ENCODE measurements around the gene CSRNP3. TPM values are rescaled to one million over a fixed set of nuclear protein-coding genes. Genes with fewer than 3 reads are reported as not detected.

CSRNP3 gene
- total and polyA plus RNA-seq, 2 donors from 2014 or later = 3.3 to 6.4 TPM

DNA sequence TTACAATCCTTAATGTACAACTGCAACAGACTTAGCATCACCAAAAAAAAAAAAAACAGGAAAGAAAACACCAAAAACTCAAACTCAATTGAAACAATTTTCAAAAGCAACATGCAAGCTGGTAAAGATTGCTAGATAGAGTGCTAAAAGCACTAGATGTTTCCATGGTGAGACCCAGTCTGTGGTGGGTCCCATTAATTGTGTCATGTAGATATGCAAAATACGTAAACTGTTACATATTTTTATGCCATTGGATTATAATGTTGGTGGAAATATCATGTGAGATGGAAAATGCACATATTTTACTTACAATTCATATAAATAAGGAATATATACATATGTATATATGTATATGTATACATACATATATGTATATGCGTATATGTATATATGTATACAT, 30.5 kb downstream of the CSRNP3 start:
- H3K27me3 ChIP-seq (ENCODE audit: control insufficient read depth, insufficient read depth, low read length) = no peaks in the 10 kb centered on the region
- peaks cover 0 to 2% (median 0%) of the 10 kb centered on the region in 3 donors for H3K36me3 ChIP-seq (ENCODE audit: control insufficient read depth in 2 of 3, insufficient read depth in 3 of 3, low read length in 3 of 3)
- H3K9ac ChIP-seq (ENCODE audit: low read length in 3 of 3) = no peak overlapping the region
- H3K9me3 ChIP-seq (ENCODE audit: control insufficient read depth in 2 of 3, insufficient read depth in 1 of 3, low read length in 3 of 3) = no peaks in the 10 kb centered on the region
- DNase-seq (no peak), FAIRE-seq (no peak)
- TF ChIP-seq, protein P1, sequence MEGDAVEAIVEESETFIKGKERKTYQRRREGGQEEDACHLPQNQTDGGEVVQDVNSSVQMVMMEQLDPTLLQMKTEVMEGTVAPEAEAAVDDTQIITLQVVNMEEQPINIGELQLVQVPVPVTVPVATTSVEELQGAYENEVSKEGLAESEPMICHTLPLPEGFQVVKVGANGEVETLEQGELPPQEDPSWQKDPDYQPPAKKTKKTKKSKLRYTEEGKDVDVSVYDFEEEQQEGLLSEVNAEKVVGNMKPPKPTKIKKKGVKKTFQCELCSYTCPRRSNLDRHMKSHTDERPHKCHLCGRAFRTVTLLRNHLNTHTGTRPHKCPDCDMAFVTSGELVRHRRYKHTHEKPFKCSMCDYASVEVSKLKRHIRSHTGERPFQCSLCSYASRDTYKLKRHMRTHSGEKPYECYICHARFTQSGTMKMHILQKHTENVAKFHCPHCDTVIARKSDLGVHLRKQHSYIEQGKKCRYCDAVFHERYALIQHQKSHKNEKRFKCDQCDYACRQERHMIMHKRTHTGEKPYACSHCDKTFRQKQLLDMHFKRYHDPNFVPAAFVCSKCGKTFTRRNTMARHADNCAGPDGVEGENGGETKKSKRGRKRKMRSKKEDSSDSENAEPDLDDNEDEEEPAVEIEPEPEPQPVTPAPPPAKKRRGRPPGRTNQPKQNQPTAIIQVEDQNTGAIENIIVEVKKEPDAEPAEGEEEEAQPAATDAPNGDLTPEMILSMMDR (IDR thresholded peaks at IDR 0.05; ENCODE audit: borderline replicate concordance, extremely low read depth, insufficient read depth) = no peak
- H3K4me3 ChIP-seq (ENCODE audit: low read length in 3 of 3) = no peak overlapping the region
- H3K4me1 ChIP-seq (ENCODE audit: control insufficient read depth in 2 of 3, insufficient read depth in 2 of 3, low read depth in 1 of 3, low read length in 3 of 3) = peaks cover 0 to 5% (median 0%) of the 10 kb centered on the region in 3 donors
- H3K27ac ChIP-seq (ENCODE audit: low read depth in 2 of 2, low read length in 2 of 2) = no peak overlapping the region
- intact Hi-C loops (cut with DNase I) = no loop called here

DNA sequence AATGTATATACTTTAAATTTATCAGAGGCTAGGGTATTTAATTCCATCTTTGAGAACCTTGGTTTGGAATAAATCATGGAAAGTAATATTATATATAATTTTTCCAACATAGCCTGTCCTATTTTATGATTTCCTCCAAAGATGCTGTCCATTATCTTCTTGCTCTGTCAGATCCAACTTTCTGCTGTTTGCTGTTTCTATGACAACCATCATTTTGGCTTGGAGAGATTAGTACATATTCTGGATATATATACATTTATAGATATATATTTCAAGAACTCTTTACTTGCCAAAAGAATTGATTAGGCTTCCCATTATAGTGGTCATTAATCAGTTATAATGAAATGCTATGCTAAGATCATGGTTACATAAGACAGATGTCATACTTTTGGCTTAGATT, 31.3 kb downstream of the CSRNP3 start:
- TF ChIP-seq, protein P1 (IDR thresholded peaks at IDR 0.05; ENCODE audit: borderline replicate concordance, extremely low read depth, insufficient read depth) = no peak
- no peak for FAIRE-seq
- no peak overlapping the region for H3K27ac ChIP-seq (ENCODE audit: low read depth in 2 of 2, low read length in 2 of 2)
- H3K4me1 ChIP-seq (ENCODE audit: control insufficient read depth in 2 of 3, insufficient read depth in 2 of 3, low read depth in 1 of 3, low read length in 3 of 3) = no peaks in the 10 kb centered on the region
- H3K27me3 ChIP-seq (ENCODE audit: control insufficient read depth, insufficient read depth, low read length) = no peaks in the 10 kb centered on the region
- intact Hi-C loops (cut with DNase I) = no loop called here
- H3K4me3 ChIP-seq (ENCODE audit: low read length in 3 of 3) = no peak overlapping the region
- no peaks in the 10 kb centered on the region for H3K9me3 ChIP-seq (ENCODE audit: control insufficient read depth in 2 of 3, insufficient read depth in 1 of 3, low read length in 3 of 3)
- no peak overlapping the region for H3K9ac ChIP-seq (ENCODE audit: low read length in 3 of 3)
- no peak for DNase-seq
- peaks cover 0 to 2% (median 0%) of the 10 kb centered on the region in 3 donors for H3K36me3 ChIP-seq (ENCODE audit: control insufficient read depth in 2 of 3, insufficient read depth in 3 of 3, low read length in 3 of 3)

DNA sequence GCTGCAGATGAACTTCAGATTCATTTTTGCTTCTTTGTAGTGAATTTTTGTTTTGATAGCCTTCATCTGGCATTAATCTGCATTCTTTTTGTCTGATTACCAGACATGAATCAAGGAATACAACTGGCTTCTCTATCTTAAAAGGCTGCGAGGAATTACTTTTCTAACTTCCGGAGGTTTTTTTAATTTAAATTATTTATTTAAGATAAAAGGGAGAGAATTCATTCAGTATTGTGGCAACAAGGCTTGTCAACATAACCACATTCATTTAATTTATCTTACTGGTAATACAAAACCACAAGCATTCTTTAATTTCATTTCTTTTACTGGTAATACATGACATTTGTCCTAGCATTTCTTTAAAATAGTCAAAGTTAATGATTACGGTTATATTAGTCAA, 36.0 kb downstream of the CSRNP3 start:
- intact Hi-C loops (cut with DNase I) = no loop called here
- H3K9me3 ChIP-seq (ENCODE audit: control insufficient read depth in 2 of 3, insufficient read depth in 1 of 3, low read length in 3 of 3) = no peaks in the 10 kb centered on the region
- FAIRE-seq = no peak
- no peak overlapping the region for H3K9ac ChIP-seq (ENCODE audit: low read length in 3 of 3)
- peak in 1 of 5 donors; percentile 4 for DNase-seq
- no peaks in the 10 kb centered on the region for H3K27me3 ChIP-seq (ENCODE audit: control insufficient read depth, insufficient read depth, low read length)
- TF ChIP-seq, protein P1 (IDR thresholded peaks at IDR 0.05; ENCODE audit: borderline replicate concordance, extremely low read depth, insufficient read depth) = no peak
- no peak overlapping the region for H3K27ac ChIP-seq (ENCODE audit: low read depth in 2 of 2, low read length in 2 of 2)
- H3K4me3 ChIP-seq (ENCODE audit: low read length in 3 of 3) = no peak overlapping the region
- H3K4me1 ChIP-seq (ENCODE audit: control insufficient read depth in 2 of 3, insufficient read depth in 2 of 3, low read depth in 1 of 3, low read length in 3 of 3) = no peaks in the 10 kb centered on the region
- H3K36me3 ChIP-seq (ENCODE audit: control insufficient read depth in 2 of 3, insufficient read depth in 3 of 3, low read length in 3 of 3) = peaks cover 0 to 2% (median 0%) of the 10 kb centered on the region in 3 donors

DNA sequence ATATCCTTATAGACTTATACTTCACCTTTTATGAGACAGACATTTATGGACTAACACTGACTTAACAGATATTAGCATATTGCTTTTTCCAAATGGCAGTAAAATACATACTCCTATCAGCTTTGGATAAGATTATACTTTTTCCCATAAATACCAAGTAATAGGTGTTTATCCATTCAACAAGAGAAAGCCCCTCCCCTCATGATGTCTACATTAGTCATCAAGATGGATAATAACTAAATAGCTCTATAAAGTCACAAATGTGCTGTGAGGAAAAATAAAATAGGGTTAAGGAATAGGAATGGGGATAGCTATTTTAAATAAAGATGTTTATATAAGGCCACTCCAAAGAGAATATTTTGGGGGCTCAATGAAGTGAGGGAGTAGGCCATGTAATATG, 39.4 kb downstream of the CSRNP3 start:
- TF ChIP-seq, protein P1 (IDR thresholded peaks at IDR 0.05; ENCODE audit: borderline replicate concordance, extremely low read depth, insufficient read depth) = no peak
- H3K27me3 ChIP-seq (ENCODE audit: control insufficient read depth, insufficient read depth, low read length) = no peaks in the 10 kb centered on the region
- FAIRE-seq = no peak
- intact Hi-C loops (cut with DNase I) = no loop called here
- H3K4me1 ChIP-seq (ENCODE audit: control insufficient read depth in 2 of 3, insufficient read depth in 2 of 3, low read depth in 1 of 3, low read length in 3 of 3) = no peaks in the 10 kb centered on the region
- H3K9ac ChIP-seq (ENCODE audit: low read length in 3 of 3) = no peak overlapping the region
- H3K9me3 ChIP-seq (ENCODE audit: control insufficient read depth in 2 of 3, insufficient read depth in 1 of 3, low read length in 3 of 3) = no peaks in the 10 kb centered on the region
- peaks cover 0 to 2% (median 0%) of the 10 kb centered on the region in 3 donors for H3K36me3 ChIP-seq (ENCODE audit: control insufficient read depth in 2 of 3, insufficient read depth in 3 of 3, low read length in 3 of 3)
- H3K27ac ChIP-seq (ENCODE audit: low read depth in 2 of 2, low read length in 2 of 2) = no peak overlapping the region
- no peak overlapping the region for H3K4me3 ChIP-seq (ENCODE audit: low read length in 3 of 3)
- DNase-seq = no peak
